Urothelium cell line (cell line): Measurements from ENCODE around the gene NTN1.
"Not testable (repeated sequence)": the region's sequence is repeated elsewhere in the genome, so short reads cannot be mapped to it uniquely, and the experiment has no call there.

Experiments
- DNase-seq: peaks from one replicate; pipeline ENCODE4 v3.0.0; 2011; ENCODE audit warnings: low spot score, mixed read lengths
- FAIRE-seq: peaks from 2 replicates; lab custom pipeline; 2011; peaks lifted over from hg19 to GRCh38; lab: Jason Lieb, UNC

NTN1 gene

DNA sequence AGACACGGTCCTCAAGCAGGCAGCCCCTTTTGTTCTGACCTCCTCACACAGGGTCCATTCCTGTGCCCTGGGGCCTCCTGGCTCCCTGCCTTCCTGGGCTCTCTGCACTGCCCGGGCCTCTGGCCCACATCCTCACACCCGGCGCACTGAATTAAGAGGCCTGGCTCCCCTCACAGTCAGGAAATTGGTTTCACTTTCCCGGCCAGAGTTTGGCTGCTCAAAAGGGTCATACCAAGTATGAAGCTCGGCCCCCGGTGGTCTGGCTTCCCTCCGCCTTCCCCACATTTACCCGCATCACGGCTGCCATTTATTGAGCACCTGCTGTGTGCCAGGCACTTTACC is 220.0 kb downstream of the NTN1 start:
- no peak for DNase-seq
- FAIRE-seq, result no peak

DNA sequence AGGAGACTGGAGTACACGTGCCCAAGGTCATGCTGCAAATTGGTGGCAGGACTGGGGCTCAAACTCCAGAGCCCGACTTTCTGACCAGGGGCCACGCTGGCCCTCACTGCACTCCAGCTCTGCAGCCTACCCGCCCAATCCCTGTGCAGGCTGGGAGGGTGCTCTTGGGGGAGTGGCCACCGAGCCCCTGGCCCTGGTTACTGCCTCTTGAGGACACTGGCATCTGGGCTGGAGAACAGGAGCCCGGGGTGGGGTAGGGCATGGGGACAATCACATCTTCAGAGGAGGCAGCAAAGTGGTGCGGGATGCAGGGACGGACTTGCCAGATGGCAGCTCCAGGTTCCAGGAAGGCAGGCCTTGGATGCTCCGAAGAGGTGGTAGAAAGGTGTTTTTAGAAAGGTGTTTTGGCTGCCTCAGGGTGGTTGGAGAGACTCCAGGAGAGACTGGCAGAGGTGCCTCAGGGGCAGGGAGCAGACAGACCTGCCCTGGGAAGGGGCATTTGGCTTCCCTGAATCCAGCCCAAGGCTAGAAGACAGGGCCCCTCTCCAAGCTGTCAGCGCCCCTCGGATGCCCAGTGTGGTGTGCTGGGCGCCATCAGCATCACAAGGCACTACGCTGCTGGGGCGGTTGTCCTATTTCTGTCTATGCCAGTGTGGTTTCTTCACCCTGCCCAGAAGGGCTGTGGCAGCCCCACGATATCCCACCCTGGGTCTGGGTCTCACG is 220.6 kb downstream of the NTN1 start:
- DNase-seq (no peak), FAIRE-seq (no peak)

DNA sequence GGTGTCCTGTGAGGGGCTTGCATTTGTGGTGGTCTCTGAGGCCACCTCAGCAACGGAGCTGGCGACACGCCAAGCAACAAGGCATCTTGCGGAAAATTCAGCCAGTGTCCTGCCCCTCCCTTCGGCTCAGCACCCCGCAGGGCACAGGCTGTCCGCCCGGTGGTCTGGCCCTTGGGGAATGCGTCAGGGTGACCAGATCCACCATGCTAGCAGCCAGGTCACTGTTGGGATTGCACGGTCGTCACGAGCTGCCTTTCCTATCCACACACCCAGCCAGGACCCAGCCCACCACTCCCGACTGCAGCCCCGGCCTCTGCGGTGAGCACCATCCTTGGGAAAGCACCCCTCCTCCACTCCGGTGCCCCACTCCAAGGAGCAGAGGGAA is 221.2 kb downstream of the NTN1 start:
- FAIRE-seq (no peak), DNase-seq (no peak)

DNA sequence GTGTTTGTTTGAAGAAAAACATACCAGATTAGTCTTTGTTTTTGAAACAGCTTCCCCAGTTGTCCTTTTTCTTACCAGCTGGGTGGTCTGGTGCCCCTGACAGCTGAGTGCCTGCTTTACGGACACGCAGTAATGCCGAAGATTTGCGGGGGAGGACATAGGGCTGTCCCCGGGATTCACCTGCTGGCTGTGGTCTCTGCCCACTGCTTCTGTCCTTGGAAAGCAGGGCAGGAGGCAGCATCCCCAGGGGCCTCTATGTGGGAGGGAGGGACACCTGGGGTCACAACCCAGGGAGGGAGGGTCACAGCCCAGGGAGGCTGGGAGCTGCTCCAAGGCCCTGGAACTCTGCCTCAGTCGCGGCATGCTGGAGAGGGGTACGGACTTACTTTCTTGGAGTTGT is 221.7 kb downstream of the NTN1 start:
- no peak for FAIRE-seq
- DNase-seq, result no peak

DNA sequence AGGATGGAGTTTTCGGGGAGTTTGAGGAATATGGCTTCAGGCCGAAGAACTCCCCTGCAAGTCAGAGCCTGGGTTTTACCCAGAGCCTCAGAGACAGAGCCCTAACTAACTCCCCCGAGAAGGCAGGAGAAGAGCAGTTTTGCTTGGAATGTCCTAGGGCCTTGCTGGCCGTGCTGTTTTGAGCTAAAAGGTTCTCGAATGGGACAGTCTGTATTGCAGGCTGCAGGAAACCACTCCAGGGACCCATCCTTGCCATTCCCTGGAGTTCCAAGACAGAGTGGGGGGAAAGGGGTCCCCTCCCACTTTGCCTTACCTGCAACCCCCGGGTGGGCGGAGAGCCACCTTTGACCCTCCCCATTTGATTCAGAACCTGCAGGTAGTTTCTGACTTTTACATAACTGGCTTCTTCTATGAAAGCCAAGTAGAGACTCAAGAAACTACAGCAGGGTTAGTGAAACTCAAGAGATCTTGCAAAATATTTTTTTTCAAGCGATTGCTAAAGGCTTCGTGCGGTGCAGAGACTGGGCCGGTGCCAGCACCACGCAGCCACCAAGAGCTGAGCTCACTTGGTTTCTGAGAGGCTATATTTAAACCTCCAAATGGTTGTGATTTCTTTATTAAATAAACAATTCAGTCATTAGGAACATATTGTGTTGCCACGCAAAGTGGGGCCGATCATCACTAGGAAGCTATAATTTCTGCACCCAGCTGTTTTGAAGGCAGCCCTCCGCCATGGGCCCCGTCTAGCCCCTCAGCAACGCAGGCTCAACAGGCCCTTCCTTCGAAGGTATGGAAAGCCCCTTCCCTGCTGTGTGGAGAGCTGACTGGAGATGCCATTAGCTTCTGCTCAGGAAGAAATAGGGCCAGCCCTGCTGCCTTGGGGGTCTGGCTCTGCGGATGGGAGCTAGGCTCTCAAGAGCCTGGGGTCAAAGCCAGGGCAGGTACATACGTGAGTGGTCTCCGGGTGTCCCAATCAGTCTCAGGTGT is 223.0 kb downstream of the NTN1 start:
- no peak for DNase-seq
- no peak for FAIRE-seq

DNA sequence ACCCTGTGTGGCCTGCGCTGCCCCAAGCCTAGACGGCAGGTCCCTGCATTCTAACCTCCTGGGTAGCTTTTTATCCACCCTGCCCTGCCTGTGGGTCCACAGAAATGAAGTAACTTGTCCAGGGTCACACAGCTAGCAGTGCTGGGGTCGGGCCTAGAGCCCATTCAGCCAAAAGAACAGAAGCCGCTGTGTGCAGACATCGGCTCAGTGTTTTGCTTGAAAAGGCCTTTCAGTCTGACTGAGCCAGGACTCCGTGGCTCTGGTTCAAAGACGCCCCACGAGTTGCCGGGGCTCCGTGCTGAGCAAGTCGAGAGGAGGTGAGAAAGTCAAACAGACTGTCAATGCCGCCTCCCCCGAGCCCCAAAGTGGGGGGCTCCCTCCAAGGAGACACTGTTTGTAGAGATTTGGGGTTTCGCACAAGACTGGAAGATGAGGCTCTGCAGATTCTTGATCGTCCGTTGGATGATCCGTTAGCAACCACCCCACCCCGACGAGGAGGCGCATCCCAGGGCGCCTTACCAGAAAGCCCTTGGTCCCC is 226.2 kb downstream of the NTN1 start:
- FAIRE-seq, result no peak

DNA sequence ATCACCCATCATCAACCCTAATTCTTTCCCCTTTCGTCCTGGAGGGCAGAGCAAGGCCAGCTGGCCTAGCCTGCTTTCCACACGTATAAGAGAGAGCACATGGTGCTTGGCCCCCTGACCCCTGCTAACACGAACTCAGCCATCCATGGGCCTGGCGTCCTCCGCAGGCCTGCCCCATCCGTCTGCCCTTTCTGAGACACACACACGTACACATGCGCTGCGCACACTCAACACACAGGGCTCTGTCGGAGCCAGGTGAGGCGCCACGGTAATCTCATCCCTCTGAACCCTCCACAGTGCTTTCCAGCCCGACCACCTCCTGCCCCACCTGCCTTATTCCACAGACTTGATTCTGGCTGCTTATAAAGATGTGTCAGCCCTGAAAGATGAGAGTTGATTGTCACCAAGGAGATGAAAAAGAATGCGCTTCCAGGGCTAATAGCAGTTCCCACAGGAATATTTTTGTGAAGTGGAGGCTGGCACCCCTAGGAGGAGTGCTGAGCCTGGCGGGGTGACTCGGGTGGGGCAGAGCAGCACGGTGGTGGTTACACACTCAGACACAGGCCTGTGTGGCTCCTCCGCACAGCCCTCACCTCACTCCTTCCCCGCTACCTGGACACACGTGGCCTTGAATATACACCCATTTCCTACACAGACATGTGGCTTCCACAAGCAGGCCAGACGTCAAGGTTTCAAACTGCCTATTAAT is 228.1 kb downstream of the NTN1 start:
- no peak for FAIRE-seq
- DNase-seq, result no peak

More for the DNA sequence above, 226.2 kb downstream of the NTN1 start:
- no peak for DNase-seq

DNA sequence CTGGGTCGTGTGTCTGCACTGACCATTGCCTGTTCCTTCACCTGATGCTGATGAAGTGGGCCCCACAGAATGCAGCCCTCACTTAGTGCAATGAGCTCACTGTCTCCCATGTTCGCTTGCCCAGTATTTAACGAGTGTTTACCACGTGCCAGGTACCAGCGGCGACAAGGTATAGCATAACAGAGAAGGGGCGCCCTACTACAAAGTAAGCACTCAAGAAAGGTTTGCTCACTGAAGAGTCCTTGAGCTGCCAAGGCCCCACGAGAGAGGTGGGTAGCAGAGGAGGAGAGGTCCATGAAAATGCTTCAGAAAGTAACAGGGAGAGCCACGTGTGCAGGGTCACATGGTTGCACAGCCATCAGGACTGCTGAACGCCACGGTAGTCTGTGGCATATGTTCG is 230.0 kb downstream of the NTN1 start:
- no peak for FAIRE-seq
- no peak for DNase-seq

DNA sequence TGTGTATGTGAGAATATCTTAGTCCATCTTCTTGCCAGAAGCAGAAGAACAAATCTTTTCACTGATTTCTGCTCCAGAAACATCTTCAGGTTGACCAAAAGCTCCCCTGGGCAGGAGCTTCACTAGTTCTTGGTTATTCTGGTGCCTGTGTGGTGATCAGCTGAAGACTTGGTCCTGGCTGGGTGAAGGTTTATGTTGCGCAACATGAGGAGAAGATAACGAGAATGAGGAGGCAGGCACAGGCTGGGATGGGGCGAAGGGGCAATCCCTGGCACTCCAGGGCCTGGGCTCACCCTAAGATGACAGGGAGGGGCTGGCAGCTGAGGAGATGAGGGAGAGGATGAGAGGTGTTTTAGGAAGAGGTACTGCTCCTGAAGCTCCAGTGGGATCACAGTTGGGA is 232.0 kb downstream of the NTN1 start:
- no peak for DNase-seq
- FAIRE-seq, result no peak

DNA sequence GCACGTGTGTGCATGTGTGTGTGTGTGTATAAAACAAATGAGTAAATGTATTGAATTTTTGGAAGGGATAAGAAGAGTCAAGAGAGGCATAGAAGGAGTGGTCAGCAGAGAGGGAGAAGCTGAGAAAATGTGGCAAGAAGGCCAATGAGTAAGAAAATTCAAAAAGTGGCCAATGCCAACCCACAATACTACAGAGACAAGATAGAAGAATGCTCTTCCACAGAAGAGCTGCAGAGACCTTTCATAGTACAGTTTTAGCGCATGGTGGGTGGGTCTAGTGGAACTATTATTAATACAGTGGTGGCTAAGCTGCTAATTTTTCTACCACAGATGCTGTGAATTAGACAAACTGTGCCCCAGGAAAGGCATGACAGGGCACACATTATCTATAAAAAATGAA is 233.5 kb downstream of the NTN1 start:
- no peak for FAIRE-seq

DNA sequence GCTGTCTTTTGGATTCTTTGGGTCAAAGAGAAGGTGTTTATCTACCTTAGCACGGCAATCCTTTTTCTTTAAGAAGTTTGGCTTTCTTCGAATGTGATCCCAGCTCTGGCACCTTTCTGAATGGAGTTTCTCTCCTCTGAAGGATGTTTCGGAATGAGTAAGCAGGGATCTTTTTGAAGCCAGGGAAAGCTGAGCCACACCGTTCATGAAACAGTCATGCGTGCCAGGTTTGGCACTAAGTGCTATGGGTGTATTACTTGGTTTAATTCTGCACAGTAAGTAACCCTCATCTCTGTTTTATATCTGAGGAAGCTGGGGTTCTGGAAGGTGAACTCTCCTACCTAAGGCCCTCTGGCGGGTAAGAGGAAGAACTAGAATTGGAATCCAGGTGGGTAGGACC is 234.5 kb downstream of the NTN1 start:
- DNase-seq (no peak), FAIRE-seq (no peak)

More for the DNA sequence above, 233.5 kb downstream of the NTN1 start:
- DNase-seq, result no peak

DNA sequence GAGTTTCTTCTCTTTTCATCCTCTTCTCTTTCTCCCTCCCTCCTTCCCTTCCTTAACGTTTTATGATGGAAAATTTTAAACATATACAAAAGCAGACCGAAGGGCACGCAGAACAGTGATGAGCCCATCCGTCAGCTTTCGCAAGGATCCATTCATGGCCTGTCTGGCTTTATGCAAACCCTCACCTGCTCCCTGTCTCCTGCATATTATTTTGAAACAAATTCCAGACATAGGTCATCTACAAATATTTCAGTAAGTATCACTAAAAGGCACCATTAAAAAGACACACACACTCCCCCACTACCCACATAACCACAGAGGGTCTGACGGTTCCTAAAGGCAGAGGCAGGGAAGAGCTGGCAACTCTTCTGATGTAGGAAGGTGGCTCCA is 235.0 kb downstream of the NTN1 start:
- DNase-seq, result no peak
- no peak for FAIRE-seq

DNA sequence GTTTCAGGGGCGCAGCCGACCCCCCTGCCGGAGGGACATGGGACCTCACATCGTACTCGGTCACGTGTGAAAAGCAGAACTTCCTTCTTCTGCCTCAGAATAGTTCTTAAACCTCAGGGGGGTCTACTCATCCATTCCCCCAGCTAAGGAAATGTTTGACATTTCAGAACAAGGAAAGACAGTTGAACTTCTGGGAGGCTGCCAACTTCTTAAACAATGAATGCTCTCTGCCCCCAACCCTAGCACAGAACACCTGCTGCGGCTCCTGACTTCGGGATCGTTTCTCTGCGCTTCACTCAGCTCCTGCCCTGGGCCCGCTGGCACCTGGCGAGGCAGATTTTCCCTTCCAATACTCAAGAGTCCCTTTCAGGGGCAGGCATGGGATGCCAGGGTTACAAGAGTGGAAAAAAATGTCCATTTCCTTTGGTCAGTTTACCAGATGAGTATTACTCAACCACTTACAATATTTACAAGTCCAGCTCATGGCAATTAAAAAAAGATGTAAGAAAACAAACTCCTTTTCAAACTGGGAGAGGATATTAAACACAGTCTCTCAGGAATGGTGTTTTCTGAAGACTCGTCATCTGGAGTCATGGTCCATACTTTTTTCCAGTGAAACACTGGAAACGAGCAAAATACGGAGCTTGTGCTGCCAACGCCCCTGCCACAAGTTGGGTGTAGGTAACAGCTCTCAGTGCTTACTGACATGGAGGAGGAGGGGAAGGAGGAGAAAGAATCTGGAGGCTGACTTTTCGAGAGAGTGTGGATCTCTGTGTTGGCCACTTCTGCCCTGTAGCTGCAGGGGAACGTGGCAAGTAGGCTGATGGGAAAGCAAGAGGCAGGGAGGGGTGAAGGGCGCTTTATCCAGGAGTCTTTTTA is 235.7 kb downstream of the NTN1 start:
- DNase-seq (peak; percentile 46), FAIRE-seq (no peak)

DNA sequence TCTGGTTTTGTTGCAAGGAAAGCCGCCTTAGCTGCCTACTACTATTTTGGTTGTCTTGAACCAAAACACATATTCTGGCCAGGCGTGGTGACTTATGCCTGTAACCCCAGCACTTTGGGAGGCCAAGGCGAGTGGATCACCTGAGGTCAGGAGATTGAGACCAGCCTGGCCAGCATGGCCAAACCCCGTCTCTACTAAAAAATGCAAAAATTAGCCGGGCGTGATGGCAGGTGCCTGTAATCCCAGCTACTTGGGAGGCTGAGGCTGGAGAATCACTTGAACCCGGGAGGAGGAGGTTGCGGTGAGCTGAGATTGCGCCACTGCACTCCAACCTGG is 236.3 kb downstream of the NTN1 start:
- not testable (repeated sequence) for DNase-seq, FAIRE-seq

DNA sequence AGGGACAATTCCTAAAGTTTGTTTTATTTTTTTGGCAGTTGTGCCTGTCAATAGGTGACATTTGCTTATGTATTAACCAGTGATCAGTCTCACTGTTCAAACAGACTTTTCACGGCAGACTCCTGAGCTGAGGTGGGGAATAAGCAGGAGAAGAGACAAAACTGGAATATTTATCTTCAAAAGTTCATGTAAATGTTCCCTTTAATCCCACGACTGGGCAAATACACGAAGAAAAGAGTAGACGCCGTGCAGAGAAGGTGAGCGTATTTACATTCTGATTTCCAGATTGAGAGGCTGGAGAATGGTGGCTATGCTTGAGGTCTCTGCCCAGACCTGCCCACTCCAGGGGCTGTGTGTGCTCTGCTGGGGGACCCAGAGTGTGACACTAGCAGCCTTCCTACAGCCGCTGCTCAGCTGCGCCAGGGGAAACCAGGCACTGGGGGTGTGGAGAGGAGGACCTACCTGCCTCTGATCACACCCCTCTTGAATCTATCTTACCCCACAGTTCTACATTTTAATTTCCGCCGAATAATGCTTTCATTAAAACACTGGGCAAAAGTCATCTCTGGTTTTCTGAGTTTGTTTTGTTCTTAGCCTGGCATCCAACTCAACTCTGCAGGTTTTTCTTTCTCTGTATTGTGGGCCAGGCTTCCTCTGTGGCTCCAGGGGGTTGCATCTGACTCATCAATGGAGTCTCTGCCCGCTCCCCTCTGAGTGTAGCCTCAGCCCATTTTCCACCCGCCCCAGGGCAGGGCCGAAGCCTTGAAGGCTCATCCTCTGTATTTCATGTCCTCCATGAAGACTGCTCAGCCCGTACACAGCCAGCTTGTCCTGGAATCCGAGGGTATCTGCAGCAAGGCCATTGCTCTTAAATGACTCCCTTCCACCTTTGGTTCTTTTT is 237.1 kb downstream of the NTN1 start:
- DNase-seq (no peak), FAIRE-seq (no peak)

DNA sequence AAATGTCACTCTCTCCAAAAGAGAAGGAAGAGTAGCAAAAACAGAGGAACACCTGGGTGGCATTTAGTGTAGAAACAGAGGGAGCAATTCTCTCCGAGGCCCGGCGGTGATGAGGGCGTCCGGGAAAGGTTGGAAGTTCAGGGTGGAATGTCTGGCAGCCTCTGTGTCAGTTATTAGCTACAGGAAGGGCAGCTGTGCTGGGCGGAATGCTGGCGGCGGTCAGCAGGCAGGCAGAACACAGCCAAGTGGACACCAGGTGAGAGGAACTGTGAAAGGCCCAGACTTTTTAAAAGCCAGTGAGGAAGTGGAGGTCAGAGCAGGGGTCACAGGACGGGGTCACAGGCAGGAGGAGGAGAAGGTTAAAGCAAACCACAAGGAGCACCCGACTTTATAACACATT is 238.1 kb downstream of the NTN1 start:
- FAIRE-seq, result no peak

DNA sequence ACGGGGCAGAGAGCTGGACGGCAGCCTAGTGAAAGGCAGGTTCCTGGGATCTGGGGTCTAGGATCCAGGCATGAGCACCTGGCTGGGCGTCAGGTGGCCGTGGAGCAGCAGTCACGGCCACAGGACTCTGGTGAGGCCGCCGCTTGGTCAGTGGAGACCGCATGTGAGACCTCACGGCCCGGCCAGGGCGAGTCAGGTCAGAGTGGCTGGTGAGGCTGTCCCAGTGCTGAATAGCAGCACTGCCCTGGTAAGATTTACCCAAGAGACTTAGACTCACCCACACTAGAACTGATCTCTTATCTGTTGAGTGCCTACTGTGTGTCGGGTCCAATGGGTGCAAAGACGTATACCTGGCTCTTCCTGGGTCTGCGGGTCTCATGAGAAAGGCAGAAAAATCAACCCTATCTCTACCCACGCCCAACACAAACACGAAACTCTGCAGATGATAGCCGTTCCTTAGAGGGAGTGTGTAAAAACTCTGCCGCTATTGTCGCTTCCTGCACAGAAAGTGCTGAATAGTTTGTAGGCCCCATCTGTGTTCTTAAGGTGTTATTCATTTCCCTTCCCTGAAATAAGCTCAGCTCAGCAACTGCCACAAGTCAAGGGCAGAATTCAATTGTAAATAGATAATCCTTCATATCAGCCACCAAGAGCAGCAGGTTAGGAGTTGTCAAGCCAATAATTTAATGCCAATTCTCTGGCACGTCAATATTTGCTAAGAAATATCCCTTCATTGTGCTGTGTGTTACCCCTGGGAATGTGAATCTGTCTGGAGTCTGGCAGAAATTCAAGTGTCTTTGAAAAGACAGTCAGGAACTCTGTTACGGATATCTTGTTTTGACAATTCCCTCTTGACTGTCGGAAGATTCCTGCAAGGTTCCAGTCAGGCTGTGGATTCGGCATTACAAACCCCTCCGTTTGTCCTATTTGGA is 240.0 kb downstream of the NTN1 start:
- no peak for FAIRE-seq

More for the DNA sequence above, 238.1 kb downstream of the NTN1 start:
- DNase-seq, result no peak

DNA sequence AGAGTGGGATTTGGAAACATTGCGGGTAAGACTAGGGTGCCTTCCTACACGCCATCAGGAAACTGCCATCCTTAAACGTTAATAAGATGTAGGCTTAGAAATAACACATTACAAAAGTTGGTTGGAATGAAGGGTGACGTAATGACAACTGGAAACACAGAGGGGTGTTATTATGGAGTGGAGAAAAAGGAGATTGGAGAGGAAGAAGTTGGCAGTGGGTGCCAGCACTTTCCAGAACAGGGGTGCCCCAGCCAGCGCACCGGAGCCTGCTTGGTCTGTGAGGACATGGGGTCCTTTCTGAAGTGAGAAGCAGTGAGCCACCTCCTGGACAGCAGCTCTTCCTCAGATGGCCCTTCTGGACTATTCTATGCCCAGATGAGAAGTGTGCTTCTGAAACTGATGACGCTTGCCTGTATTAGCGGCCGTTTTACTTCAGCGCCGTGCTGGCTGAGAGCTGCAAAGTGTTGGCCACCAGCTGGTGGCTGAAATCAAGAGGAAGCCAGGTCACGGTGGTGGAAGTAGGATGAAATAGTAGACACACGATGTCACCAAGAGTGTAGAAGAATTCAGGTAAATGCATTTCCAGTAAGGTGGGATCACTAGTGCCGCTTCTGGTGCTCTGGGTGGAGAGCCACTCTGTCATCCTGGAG is 244.8 kb downstream of the NTN1 start:
- no peak for DNase-seq

More for the DNA sequence above, 240.0 kb downstream of the NTN1 start:
- no peak for DNase-seq

More for the DNA sequence above, 244.8 kb downstream of the NTN1 start:
- no peak for FAIRE-seq
